Stimulated activated naive CD4-positive, alpha-beta T cell treated with Interleukin-2 at 50 U/mL for 16 hours (primary cell): ENCODE results near the gene AKR1C1.
"Not testable (repeated sequence)": the region's sequence is repeated elsewhere in the genome, so short reads cannot be mapped to it uniquely, and the experiment has no call there.

Source experiments
- DNase-seq: peaks from one replicate; lab custom pipeline; 2025; lab: John Stamatoyannopoulos, UW

Gene AKR1C1

GRCh38 chr10:5018671-5019277 lies 55.6 kb downstream of the AKR1C1 start:
- DNase-seq, result not testable (repeated sequence)

DNA sequence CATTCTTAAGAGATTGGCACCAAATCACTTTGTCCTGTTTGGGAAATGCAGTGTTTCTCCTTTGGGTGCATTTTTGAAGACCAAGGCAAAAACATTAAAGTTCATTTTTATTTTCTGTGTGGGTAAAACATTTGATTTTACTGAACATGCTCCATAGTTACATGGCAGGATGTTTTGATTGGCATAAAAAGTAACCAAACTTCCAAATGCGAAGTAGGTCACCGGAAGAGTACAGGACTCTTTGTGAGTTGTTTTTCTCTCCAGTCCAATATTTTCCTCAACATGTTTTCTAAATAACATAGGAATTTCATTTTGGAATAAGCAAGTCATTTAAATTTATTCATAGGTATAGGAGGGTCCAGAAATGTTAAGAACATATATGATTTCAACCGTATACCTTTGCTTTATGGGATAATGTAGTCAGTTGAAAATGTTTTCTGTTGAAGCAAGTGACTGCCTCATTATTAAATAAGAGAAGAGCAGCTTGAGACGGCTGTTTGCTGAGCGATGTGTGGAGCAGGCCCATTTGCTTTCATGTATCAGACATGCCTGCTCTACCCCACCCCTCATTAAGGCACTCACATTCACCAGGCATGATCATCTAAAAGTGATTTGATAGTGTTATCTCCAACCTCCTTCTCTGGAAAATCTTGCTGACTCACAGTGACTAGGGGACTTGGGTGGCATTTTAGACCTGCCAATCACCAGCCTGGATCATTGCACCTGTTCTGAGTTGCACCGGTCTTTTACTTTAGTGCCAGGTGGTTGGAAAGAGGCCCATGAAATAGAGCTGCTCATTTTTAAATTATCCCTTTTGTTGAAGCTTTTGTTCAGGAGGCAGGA lies 56.8 kb downstream of the AKR1C1 start:
- not testable (repeated sequence) for DNase-seq

- not testable (repeated sequence) for DNase-seq
Measured at GRCh38 chr10:5021624-5022290, 58.5 kb downstream of the AKR1C1 start.

- no peak for DNase-seq
Measured at GRCh38 chr10:5023177-5023805, 60.1 kb downstream of the AKR1C1 start.

GRCh38 chr10:5025461-5025881 lies 62.3 kb downstream of the AKR1C1 start:
- DNase-seq, result not testable (repeated sequence)

DNA sequence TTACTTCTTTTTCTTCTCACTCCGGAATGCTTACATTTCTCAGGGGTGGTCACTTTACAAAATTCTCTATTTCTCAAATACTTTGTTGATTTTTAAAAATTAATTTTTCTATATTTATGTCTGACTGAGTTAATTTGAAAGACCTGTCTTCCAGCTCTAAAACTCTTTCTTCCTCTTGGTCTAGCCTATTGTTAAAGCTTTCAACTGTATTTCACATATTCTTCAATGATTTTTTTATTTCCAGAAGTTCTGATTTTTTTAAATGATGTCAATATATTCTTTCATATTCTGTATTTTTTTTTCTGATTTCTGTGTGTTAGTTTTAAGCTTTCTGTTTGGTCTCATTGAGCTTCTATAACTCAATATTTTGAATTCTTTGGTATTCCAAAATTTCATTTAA lies 67.8 kb downstream of the AKR1C1 start:
- no peak for DNase-seq

DNA sequence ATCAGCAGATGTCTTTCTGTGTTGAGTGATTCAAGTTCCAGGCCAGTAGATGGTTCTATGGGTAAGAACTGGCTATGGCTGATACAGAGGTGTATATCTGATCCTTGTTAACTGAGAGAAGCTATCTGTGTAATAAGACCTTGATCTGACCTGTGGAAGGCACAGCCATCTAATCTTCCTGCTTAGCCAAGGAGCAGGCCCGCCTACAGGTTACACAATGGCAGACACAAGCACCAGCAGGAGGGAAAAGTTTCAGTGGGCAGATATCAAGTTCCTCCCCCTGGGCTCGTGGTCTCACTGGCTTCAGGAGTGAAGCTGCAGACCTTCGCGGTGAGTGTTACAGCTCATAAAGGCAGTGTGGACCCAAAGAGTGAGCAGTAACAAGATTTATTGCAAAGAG lies 68.4 kb downstream of the AKR1C1 start:
- DNase-seq, result not testable (repeated sequence)

GRCh38 chr10:5032444-5032843 lies 69.2 kb downstream of the AKR1C1 start:
- not testable (repeated sequence) for DNase-seq
